Activated CD8-positive, alpha-beta memory T cell treated with anti-CD3 and anti-CD28 coated beads for 36 hours (primary cell): ENCODE results near the gene CBFA2T3. TPM values are rescaled to one million over a fixed set of nuclear protein-coding genes. Genes with fewer than 3 reads are reported as not detected.
"Not testable (repeated sequence)": the region's sequence is repeated elsewhere in the genome, so short reads cannot be mapped to it uniquely, and the experiment has no call there.

ENCODE experiments used
- CTCF ChIA-PET: fragments of 350-600 bp; sonication (Branson Sonifier 250); formaldehyde crosslinking; loops from one replicate; lab custom pipeline; 2021; ENCODE audit warnings: antibody characterized with exemption; lab: Charles Lee
- POLR2A ChIA-PET: fragments of 350-600 bp; sonication (Branson Sonifier 250); formaldehyde crosslinking; loops from one replicate; lab custom pipeline; 2021; ENCODE audit warnings: antibody characterized with exemption; lab: Charles Lee
- total RNA-seq, 2 experiments: library from RNA; stranded (reverse); gene quantifications; one replicate each; pipeline ENCODE4 v1.2.3, GENCODE V29; 2021

CBFA2T3 gene
- total RNA-seq, 2 experiments from 2014 or later = not detected

DNA sequence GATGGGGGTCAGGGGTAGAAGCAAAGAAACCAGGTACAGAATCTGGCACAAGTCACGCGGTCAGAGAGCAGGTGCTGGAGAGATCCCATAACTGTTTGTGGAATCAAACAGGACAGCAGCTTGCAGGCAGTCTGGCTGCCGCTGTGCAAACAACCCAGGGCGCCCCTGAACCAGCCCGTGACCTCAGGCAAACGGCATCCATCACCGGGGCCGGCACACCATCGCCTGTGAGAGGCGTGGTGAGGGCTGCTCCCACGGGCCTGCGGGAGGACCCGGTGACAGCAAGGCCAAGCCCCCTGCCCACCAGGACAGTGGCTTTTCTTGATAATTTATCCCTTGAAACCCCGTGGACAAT lies 47.9 kb downstream of the CBFA2T3 start:
- ChIA-PET POLR2A (no interaction called here), CTCF (no interaction called here)

- ChIA-PET POLR2A (no interaction called here), CTCF (no interaction called here)
Observed at GRCh38 chr16:88928405-88929090, 48.5 kb downstream of the CBFA2T3 start.

GRCh38 chr16:88927661-88928060 lies 49.3 kb downstream of the CBFA2T3 start:
- ChIA-PET POLR2A (no interaction called here), CTCF (no interaction called here)

DNA sequence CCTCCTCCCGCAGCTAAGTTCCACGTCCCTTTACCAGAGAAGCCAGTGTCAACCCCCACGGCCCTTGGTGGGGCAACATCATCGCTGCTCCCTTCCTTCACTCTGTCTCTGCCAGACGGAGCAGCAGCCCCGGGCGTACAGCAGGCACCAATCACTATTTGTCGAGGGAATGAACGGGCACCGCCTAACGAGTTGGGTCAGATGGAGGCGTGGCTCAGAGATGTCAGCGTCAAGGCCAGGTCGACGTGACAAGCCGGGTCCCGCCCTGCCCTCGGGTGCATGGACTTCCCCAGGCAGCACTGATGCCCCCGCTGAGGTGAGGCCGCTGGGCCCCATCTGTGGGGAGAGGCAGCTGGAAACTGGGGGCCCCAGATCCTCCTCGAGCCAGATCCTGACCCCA lies 50.0 kb downstream of the CBFA2T3 start:
- ChIA-PET CTCF (interaction anchor here (0.7 kb wide), 1 partner anchor 33 kb away, joined by 3 read pairs; no protein-coding TSS in a partner anchor), POLR2A (no interaction called here)

DNA sequence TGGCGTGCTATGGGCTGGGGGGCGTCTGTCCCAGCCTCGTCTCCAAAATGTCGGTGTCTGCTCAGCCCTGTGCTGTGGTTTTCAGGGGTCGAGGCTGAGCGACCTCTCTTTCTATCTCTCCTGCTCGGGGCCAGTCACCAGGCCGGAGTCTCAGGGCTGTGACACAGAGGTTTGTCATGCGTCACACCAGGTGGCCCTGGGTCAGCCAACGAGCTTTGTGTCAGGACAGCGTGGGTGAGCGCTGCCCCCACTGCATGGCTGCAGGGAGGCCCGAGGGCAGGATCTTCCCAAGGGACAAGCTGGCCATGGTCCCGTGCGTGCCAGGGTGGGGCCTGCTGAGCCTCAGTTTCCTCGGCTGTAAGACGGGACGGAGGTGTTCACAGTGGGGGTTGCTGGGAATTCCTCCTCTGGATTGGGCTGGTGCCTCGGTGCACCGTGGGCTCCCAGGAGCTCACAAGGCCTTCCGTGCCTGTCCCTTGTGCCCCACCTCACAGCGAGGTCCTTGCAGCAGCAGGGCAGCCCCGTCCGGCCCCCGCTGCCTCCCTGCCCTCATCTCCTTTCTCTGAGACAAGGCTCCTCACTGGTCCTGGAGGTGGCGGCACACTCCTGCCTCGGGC lies 50.5 kb downstream of the CBFA2T3 start:
- ChIA-PET CTCF (interaction anchor here (0.7 kb wide), 1 partner anchor 33 kb away, joined by 3 read pairs; no protein-coding TSS in a partner anchor), POLR2A (no interaction called here)

- CTCF ChIA-PET = no interaction called here
Observed at GRCh38 chr16:88925540-88925887, 51.5 kb downstream of the CBFA2T3 start.

GRCh38 chr16:88924834-88925539 lies 52.0 kb downstream of the CBFA2T3 start:
- CTCF ChIA-PET = no interaction called here
- POLR2A ChIA-PET = no interaction called here

More at GRCh38 chr16:88925540-88925887, 51.5 kb downstream of the CBFA2T3 start:
- POLR2A ChIA-PET = no interaction called here

GRCh38 chr16:88923926-88924833 lies 52.8 kb downstream of the CBFA2T3 start:
- CTCF ChIA-PET = no interaction called here
- POLR2A ChIA-PET = no interaction called here

GRCh38 chr16:88923450-88923849 lies 53.6 kb downstream of the CBFA2T3 start:
- POLR2A ChIA-PET = interaction anchor here (0.6 kb wide), 1 partner anchor 77 kb away, joined by 10 read pairs; no protein-coding TSS in a partner anchor
- CTCF ChIA-PET = no interaction called here

DNA sequence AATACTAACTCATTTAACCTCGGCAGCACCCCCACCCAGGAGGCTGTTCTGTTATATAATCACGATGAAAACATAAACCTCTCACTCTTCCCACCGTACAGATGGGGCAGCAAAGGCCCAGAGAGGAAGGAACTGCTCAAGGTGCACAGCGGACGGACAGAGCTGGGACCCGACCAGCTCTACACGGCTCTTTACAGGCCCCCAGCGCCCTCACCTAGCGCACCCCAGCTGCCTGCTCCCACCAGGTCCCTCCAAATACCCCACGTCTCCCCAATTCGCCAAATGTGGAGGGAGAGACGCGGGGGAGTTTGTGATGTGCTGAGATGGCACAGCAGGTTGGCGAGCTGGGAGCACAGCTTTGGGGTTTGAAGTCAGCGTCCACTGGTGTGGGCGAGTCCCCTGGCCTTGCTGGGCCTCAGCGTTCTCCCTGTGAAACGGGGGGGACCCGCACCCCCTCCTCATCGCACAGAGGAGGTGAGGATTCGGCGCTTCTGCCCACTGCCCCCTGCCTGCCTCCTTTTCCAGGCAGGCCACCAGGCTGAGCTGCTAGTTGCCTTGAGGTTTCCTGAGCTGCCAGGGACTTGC lies 54.1 kb downstream of the CBFA2T3 start:
- ChIA-PET POLR2A (interaction anchor here (0.6 kb wide), 1 partner anchor 77 kb away, joined by 10 read pairs; no protein-coding TSS in a partner anchor), CTCF (no interaction called here)

- CTCF ChIA-PET = no interaction called here
- POLR2A ChIA-PET = no interaction called here
Observed at GRCh38 chr16:88922114-88922825, 54.7 kb downstream of the CBFA2T3 start.

GRCh38 chr16:88921591-88921990 lies 55.4 kb downstream of the CBFA2T3 start:
- ChIA-PET CTCF (no interaction called here), POLR2A (no interaction called here)

DNA sequence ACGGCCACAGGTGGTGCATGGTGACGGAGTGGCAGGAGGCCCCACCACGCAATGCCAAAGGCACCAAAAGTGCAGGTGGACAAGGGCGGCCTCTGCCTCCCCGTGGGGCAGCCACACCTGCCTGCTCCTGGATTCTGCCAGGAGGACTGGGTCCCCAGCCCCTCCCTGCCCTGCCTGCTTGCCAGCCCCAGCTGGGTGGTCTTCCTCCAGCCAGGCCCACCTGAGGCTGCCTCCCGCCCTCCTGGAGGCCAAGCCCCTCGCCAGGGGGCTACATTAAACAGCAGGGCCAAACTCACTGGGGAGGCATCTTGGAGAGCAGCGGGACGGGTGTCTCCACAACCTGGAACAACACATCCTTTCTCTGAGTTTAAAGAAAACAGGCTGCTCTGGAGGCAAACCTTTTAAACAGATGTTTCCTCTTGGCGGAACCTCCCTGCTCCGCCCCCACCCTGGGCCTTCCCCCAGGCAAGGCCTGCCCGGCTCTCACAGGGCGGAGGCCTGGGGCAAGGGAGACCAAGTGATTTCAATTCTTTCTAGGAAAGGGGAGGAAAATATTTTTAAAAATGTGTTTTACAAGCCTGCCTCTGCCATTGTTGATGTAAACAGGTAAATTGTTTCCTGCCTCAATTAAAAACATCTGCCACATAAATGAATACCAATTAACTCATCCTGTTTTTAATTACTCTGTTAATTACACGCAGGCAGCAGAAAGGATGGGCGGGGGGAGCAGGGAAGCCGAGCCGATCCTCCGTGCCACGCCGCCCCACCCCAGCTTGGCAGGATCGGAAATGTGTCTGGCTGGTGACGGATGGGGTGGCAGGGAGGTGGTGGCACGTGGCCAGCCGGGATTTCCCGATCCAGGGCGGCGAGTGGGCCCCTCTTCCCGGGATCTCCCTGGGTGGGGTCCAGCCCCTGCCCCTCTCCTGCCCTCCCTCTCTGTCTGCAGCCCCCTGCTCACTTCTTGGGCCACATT lies 56.1 kb downstream of the CBFA2T3 start:
- CTCF ChIA-PET = no interaction called here
- POLR2A ChIA-PET = no interaction called here

GRCh38 chr16:88919936-88920335 lies 57.1 kb downstream of the CBFA2T3 start:
- ChIA-PET CTCF (no interaction called here), POLR2A (no interaction called here)

- CTCF ChIA-PET, POLR2A ChIA-PET: not testable (repeated sequence)
Observed at GRCh38 chr16:88918896-88919295, 58.1 kb downstream of the CBFA2T3 start.

GRCh38 chr16:88917915-88918627 lies 58.9 kb downstream of the CBFA2T3 start:
- CTCF ChIA-PET = no interaction called here

More at GRCh38 chr16:88917915-88918627, 58.9 kb downstream of the CBFA2T3 start:
- POLR2A ChIA-PET = interaction anchor here (0.6 kb wide), 1 partner anchor 228 kb away, joined by 3 read pairs; no protein-coding TSS in a partner anchor
